Endothelial cell of umbilical vein (primary cell): ENCODE results near the gene PURB. TPM values are rescaled to one million over a fixed set of nuclear protein-coding genes. Genes with fewer than 3 reads are reported as not detected.

Experiments used
- BruUV-seq: library from RNA; stranded (reverse); fragments of 400-500 nt; replicated peaks from 2 replicates; lab custom pipeline; 2021; lab: Mats Ljungman, UMichigan
- CTCF ChIA-PET: fragments of 300-600, 350-600 bp; sonication (Branson Sonifier 250); formaldehyde crosslinking; loops from one replicate; lab custom pipeline; 2021; ENCODE audit warnings: antibody characterized with exemption, inconsistent platforms; lab: Charles Lee
- POLR2A ChIA-PET: fragments of 300-600, 350-600 bp; sonication (Branson Sonifier 250); formaldehyde crosslinking; loops from one replicate; lab custom pipeline; 2021; ENCODE audit warnings: antibody characterized with exemption, inconsistent platforms; lab: Charles Lee
- DNase-seq: peaks from one replicate; pipeline ENCODE4 v3.0.0-alpha.2; 2011; ENCODE audit warnings: low read depth, low spot score
- FAIRE-seq: peaks from 2 replicates; lab custom pipeline; 2011; peaks lifted over from hg19 to GRCh38; lab: Jason Lieb, UNC
- H2AFZ ChIP-seq: 2 replicates; pipeline ENCODE4 v1.6.0; 2012; ENCODE audit warnings: low read depth, low read length, control low read depth, inconsistent platforms
- H3K27ac ChIP-seq: 2 replicates; pipeline ENCODE4 v1.5.1; 2011; ENCODE audit warnings: low read depth, mild to moderate bottlenecking, control low read depth, low read length, moderate library complexity; ENCODE audit not compliant: insufficient read depth
- H3K27me3 ChIP-seq, 2 experiments: 2 replicates each; pipeline versions ENCODE4 v1.6.0 to v1.6.1; 2011; ENCODE audit warnings: low read length in 2 of 2, mixed read lengths in 1 of 2; ENCODE audit not compliant: control insufficient read depth in 2 of 2, insufficient read depth in 2 of 2
- H3K36me3 ChIP-seq, 2 experiments: 2 replicates in 1 of 2; 3 replicates in 1 of 2; pipeline ENCODE4 v1.5.1; 2011; ENCODE audit warnings: low read length in 2 of 2, mild to moderate bottlenecking in 1 of 2, moderate library complexity in 1 of 2; ENCODE audit not compliant: control insufficient read depth in 2 of 2, insufficient read depth in 2 of 2; ENCODE audit errors: extremely low read depth in 1 of 2
- H3K4me1 ChIP-seq: 3 replicates; pipeline ENCODE4 v1.5.1; 2011; ENCODE audit warnings: mild to moderate bottlenecking, low read length; ENCODE audit not compliant: control insufficient read depth, insufficient read depth; ENCODE audit errors: extremely low read depth
- H3K4me2 ChIP-seq: 2 replicates; pipeline ENCODE4 v1.6.1; 2011; ENCODE audit warnings: low read length, control low read depth, mixed read lengths; ENCODE audit not compliant: insufficient read depth
- H3K4me3 ChIP-seq, 3 experiments: fragments of 200-600 bp in 1 of 3; sonication (generic), shearing (Covaris generic) in 1 of 3; replicated peaks in 1 of 3; 2 replicates each; pipeline ENCODE4 v1.5.1; 2011 to 2016; ENCODE audit warnings: control low read depth in 3 of 3, low read length in 3 of 3, mild to moderate bottlenecking in 2 of 3, inconsistent platforms in 1 of 3, low read depth in 1 of 3, moderate library complexity in 1 of 3; ENCODE audit not compliant: insufficient read depth in 1 of 3
- H3K79me2 ChIP-seq: 2 replicates; pipeline ENCODE4 v1.6.0; 2012; ENCODE audit warnings: low read length, inconsistent platforms; ENCODE audit not compliant: control insufficient read depth, insufficient read depth
- H3K9ac ChIP-seq: replicated peaks from 2 replicates; pipeline ENCODE3; 2011; ENCODE audit warnings: low read length, control low read depth; ENCODE audit not compliant: insufficient read depth; ENCODE audit errors: extremely low read depth
- H3K9me1 ChIP-seq: replicated peaks from 3 replicates; pipeline ENCODE4 v1.6.0; 2011; ENCODE audit warnings: mild to moderate bottlenecking, low read length; ENCODE audit not compliant: control insufficient read depth, insufficient read depth; ENCODE audit errors: extremely low read depth
- H3K9me3 ChIP-seq: replicated peaks from 2 replicates; pipeline ENCODE4 v1.5.1; 2012; ENCODE audit warnings: low read length, inconsistent platforms; ENCODE audit not compliant: control insufficient read depth, insufficient read depth
- H4K20me1 ChIP-seq: replicated peaks from 2 replicates; pipeline ENCODE3; 2011; ENCODE audit warnings: mild to moderate bottlenecking, low read length; ENCODE audit not compliant: control insufficient read depth, insufficient read depth; ENCODE audit errors: extremely low read depth
- EZH2 ChIP-seq: IDR thresholded peaks from 2 replicates; pipeline ENCODE4 v1.6.1; 2012; ENCODE audit warnings: borderline replicate concordance, low read depth, mild to moderate bottlenecking, moderate library complexity, low read length, inconsistent platforms; ENCODE audit not compliant: severe bottlenecking
- FOS ChIP-seq: IDR thresholded peaks from 2 replicates; pipeline ENCODE4 v1.6.1; 2011; ENCODE audit warnings: mild to moderate bottlenecking, low read length, moderate library complexity, borderline replicate concordance; ENCODE audit not compliant: insufficient read depth
- GATA2 ChIP-seq: IDR thresholded peaks from 2 replicates; pipeline ENCODE4 v1.7.0; 2011; ENCODE audit warnings: low read depth, mild to moderate bottlenecking, moderate library complexity, mixed read lengths, low read length; ENCODE audit not compliant: insufficient read length, insufficient read depth
- MYC ChIP-seq: IDR thresholded peaks from one replicate; pipeline ENCODE4 v1.6.1; 2011; ENCODE audit warnings: mild to moderate bottlenecking, low read depth, low read length
- POLR2A ChIP-seq: IDR thresholded peaks from 2 replicates; pipeline ENCODE4 v1.6.1; 2012; ENCODE audit warnings: low read depth, mild to moderate bottlenecking, control low read depth, low read length
- POLR2AphosphoS5 ChIP-seq: IDR thresholded peaks from 2 replicates; pipeline ENCODE4 v1.6.1; 2012; ENCODE audit warnings: low read depth, mild to moderate bottlenecking, control low read depth, low read length, moderate library complexity; ENCODE audit not compliant: insufficient read depth
- dilution Hi-C: fragments of 300-500 bp; cut with MboI; formaldehyde crosslinking; loops from one replicate; pipeline ENCODE4 v1.15.0; 2019; ENCODE audit warnings: low sequenced_read_pairs; ENCODE audit not compliant: extremely low pct_ligation_motif_present
- intact Hi-C: fragments of 100-400 bp; cut with micrococcal nuclease; formaldehyde crosslinking; loops from one replicate; pipeline ENCODE4 v1.10.0; 2022
- polyA plus RNA-seq, 4 experiments: library from polyadenylated mRNA; depleted of rRNA in 3 of 4; stranded (reverse) in 3 of 4; unstranded in 1 of 4; fragments of >200 nt; gene quantifications; 2 replicates each; pipeline versions ENCODE4 v1.2.1 to v1.2.3, GENCODE V29; 2011 to 2012; ENCODE audit warnings: missing spikeins in 1 of 4
- total RNA-seq: library from RNA; stranded (reverse); gene quantifications from 2 replicates; pipeline ENCODE4 v1.2.3, GENCODE V29; 2021
- TF ChIP-seq, protein P1 (sequence below): IDR thresholded peaks from 2 replicates; pipeline ENCODE4 v1.6.1; 2011; ENCODE audit not compliant: insufficient read depth, insufficient read length
- TF ChIP-seq, protein P2 (sequence below), 2 donors: IDR thresholded peaks; 1 replicate in 1 of 2; 2 replicates in 1 of 2; pipeline ENCODE4 v1.5.1; 2011; ENCODE audit warnings: low read length in 2 of 2, mild to moderate bottlenecking in 2 of 2, moderate library complexity in 2 of 2, control low read depth in 1 of 2, inconsistent platforms in 1 of 2, low read depth in 1 of 2; ENCODE audit not compliant: insufficient read depth in 1 of 2; ENCODE audit errors: extremely low read depth in 1 of 2

Gene PURB
- total and polyA plus RNA-seq, 2 donors (not counting 3 experiments of a cell fraction or from before 2014, with no cell fraction given) = 2.7 to 25.5 TPM

DNA sequence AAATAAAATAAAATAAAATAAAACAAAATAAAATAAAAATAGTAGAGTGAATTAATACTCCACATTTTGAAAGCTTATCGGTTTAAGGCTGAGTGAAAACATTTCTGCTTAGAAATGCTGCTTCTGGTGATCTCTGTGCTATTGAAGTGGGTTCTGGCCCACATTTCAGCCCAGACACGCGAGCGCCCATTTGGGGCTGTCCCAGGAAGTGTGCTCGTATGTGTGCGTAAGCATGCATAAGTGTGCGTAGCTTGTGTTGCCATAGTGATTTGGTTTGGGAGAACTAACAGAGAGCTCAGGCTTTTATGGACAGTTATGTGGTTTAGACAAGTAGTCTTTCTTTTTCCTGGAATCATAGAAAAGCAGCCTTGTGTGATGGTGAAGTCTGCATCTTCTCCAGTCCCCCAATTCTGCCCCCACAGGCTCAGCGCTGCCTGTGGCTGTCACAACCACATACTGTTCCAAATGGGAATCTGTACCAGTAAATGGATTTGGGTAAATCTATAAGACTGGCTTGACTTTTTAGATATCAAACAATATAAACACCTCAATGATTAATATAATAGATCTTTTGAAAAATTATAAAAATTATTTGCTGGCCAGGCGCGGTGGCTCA, 29.8 kb upstream of the PURB start:
- BruUV-seq = no TSS peak
- FAIRE-seq (no peak), DNase-seq (no peak)
- H3K4me3 ChIP-seq = no peak overlapping the region
- H2AFZ ChIP-seq = no peak overlapping the region
- H3K4me1 ChIP-seq = peaks cover 2% of the 10 kb centered on the region
- dilution Hi-C loops (no loop called here), intact Hi-C loops (no loop called here)
- TF ChIP-seq POLR2A (no peak), POLR2AphosphoS5 (no peak), FOS (no peak), EZH2 (no peak), MYC (no peak), GATA2 (no peak)
- TF ChIP-seq, protein P1, sequence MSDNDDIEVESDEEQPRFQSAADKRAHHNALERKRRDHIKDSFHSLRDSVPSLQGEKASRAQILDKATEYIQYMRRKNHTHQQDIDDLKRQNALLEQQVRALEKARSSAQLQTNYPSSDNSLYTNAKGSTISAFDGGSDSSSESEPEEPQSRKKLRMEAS = no peak
- TF ChIP-seq, protein P2, sequence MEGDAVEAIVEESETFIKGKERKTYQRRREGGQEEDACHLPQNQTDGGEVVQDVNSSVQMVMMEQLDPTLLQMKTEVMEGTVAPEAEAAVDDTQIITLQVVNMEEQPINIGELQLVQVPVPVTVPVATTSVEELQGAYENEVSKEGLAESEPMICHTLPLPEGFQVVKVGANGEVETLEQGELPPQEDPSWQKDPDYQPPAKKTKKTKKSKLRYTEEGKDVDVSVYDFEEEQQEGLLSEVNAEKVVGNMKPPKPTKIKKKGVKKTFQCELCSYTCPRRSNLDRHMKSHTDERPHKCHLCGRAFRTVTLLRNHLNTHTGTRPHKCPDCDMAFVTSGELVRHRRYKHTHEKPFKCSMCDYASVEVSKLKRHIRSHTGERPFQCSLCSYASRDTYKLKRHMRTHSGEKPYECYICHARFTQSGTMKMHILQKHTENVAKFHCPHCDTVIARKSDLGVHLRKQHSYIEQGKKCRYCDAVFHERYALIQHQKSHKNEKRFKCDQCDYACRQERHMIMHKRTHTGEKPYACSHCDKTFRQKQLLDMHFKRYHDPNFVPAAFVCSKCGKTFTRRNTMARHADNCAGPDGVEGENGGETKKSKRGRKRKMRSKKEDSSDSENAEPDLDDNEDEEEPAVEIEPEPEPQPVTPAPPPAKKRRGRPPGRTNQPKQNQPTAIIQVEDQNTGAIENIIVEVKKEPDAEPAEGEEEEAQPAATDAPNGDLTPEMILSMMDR (IDR thresholded peaks at IDR 0.05; ENCODE audit: extremely low read depth in 1 of 2, insufficient read depth in 1 of 2, low read depth in 1 of 2, low read length in 2 of 2) = no peak
- H3K9me3 ChIP-seq = no peaks in the 10 kb centered on the region
- ChIA-PET CTCF (interaction anchor here (1.0 to 1.4 kb wide), 3 partner anchors 18 to 58 kb away, joined by 3 to 6 read pairs (median 4); no protein-coding TSS in a partner anchor), POLR2A (no interaction called here)
- no peaks in the 10 kb centered on the region for H3K36me3 ChIP-seq
- H3K9ac ChIP-seq = no peak overlapping the region
- no peak overlapping the region for H3K27ac ChIP-seq
- no peak overlapping the region for H3K4me2 ChIP-seq
- no peaks in the 10 kb centered on the region for H3K27me3 ChIP-seq
- H3K9me1 ChIP-seq = no peaks in the 10 kb centered on the region
- H3K79me2 ChIP-seq = no peaks in the 10 kb centered on the region
- no peaks in the 10 kb centered on the region for H4K20me1 ChIP-seq
